Body of pancreas (tissue), 4 donors: ENCODE data around the gene TAF5L.

Source experiments
- CTCF ChIP-seq, 7 experiments: fragments of 450-650 bp in 4 of 7; fragments of 200-600 bp in 3 of 7; sonication (generic) in 3 of 7; IDR thresholded peaks; one replicate each; pipeline ENCODE4 v1.5.1; 2016 to 2019; ENCODE audit warnings: antibody characterized with exemption in 7 of 7
- POLR2A ChIP-seq, 3 donors: fragments of 450-650 bp; IDR thresholded peaks; one replicate each; pipeline ENCODE4 v1.6.1; 2016; ENCODE audit warnings: antibody characterized with exemption in 3 of 3, mild to moderate bottlenecking in 2 of 3

- no peak for TF ChIP-seq POLR2A (IDR thresholded peaks at IDR 0.05)
- TF ChIP-seq CTCF (IDR thresholded peaks at IDR 0.05), result no peak
These were observed 29.9 kb upstream of the TAF5L start for GRCh38 chr1:229655781-229656180.
